Common myeloid progenitor, CD34-positive (primary cell): Measurements from ENCODE around the gene KDELR3.

Experiments
- CTCF ChIA-PET: fragments of 350-600 bp; sonication (Branson Sonifier 250); formaldehyde crosslinking; loops from one replicate; lab custom pipeline; 2021; ENCODE audit warnings: antibody characterized with exemption; lab: Charles Lee
- POLR2A ChIA-PET: fragments of 350-600 bp; sonication (Branson Sonifier 250); formaldehyde crosslinking; loops from one replicate; lab custom pipeline; 2021; ENCODE audit warnings: antibody characterized with exemption; lab: Charles Lee
- DNase-seq, 3 donors: peaks; one replicate each; pipeline versions ENCODE4 v3.0.0 to v3.0.0-alpha.2; 2013
- H3K27ac ChIP-seq, 2 experiments: 1 replicate in 1 of 2; 2 replicates in 1 of 2; pipeline ENCODE4 v1.7.0; 2013; ENCODE audit warnings: inconsistent platforms in 2 of 2, low read length in 2 of 2, mild to moderate bottlenecking in 2 of 2, low read depth in 1 of 2, moderate library complexity in 1 of 2; ENCODE audit not compliant: severe bottlenecking in 2 of 2, insufficient read depth in 1 of 2, poor library complexity in 1 of 2
- H3K27me3 ChIP-seq, 5 experiments: replicated peaks in 2 of 5; 1 replicate in 3 of 5; 2 replicates in 2 of 5; pipeline versions ENCODE4 v1.6.1 to v1.7.0; 2013; ENCODE audit warnings: low read length in 4 of 5, mild to moderate bottlenecking in 2 of 5, moderate library complexity in 2 of 5, inconsistent platforms in 1 of 5; ENCODE audit not compliant: insufficient read depth in 5 of 5, control insufficient read depth in 4 of 5
- H3K36me3 ChIP-seq, 4 experiments: 1 replicate in 2 of 4; 2 replicates in 2 of 4; pipeline versions ENCODE4 v1.6.1 to v1.7.0; 2013; ENCODE audit warnings: low read length in 3 of 4, control low read depth in 1 of 4, mild to moderate bottlenecking in 1 of 4; ENCODE audit not compliant: control insufficient read depth in 4 of 4, insufficient read depth in 4 of 4
- H3K4me1 ChIP-seq, 4 experiments: 1 replicate in 3 of 4; 2 replicates in 1 of 4; pipeline versions ENCODE4 v1.6.1 to v1.7.1; 2013; ENCODE audit warnings: low read length in 3 of 4, mild to moderate bottlenecking in 3 of 4, control low read depth in 1 of 4, inconsistent platforms in 1 of 4, moderate library complexity in 1 of 4; ENCODE audit not compliant: control insufficient read depth in 4 of 4, insufficient read depth in 4 of 4; ENCODE audit errors: control extremely low read depth in 1 of 4
- H3K4me3 ChIP-seq, 7 experiments: 1 replicate in 4 of 7; 2 replicates in 3 of 7; pipeline versions ENCODE4 v1.5.1 to v1.7.0; 2013; ENCODE audit warnings: mild to moderate bottlenecking in 7 of 7, low read length in 6 of 7, moderate library complexity in 6 of 7, inconsistent platforms in 2 of 7, low read depth in 2 of 7, control low read depth in 1 of 7; ENCODE audit not compliant: insufficient read depth in 4 of 7, control insufficient read depth in 1 of 7; ENCODE audit errors: extremely low read depth in 1 of 7
- H3K9me3 ChIP-seq, 5 experiments: 1 replicate in 4 of 5; 2 replicates in 1 of 5; pipeline versions ENCODE4 v1.6.1 to v1.7.1; 2013; ENCODE audit warnings: low read length in 4 of 5, mild to moderate bottlenecking in 2 of 5, inconsistent platforms in 1 of 5, low read depth in 1 of 5, moderate library complexity in 1 of 5; ENCODE audit not compliant: control insufficient read depth in 4 of 5, insufficient read depth in 2 of 5; ENCODE audit errors: control extremely low read depth in 1 of 5
- WGBS: methylation state at CpG from one replicate; pipeline ENCODE4 v1.1.5; 2013; ENCODE audit not compliant: insufficient coverage; 5-methylcytosine and 5-hydroxymethylcytosine counted together

Gene KDELR3

GRCh38 chr22:38436629-38437395 is 31.1 kb upstream of the KDELR3 start:
- WGBS: 97% methylated on average over 12 of the region's 15 CpGs
- no peaks in the 10 kb centered on the region for H3K4me1 ChIP-seq
- no peaks in the 10 kb centered on the region for H3K9me3 ChIP-seq
- no peaks in the 10 kb centered on the region for H3K36me3 ChIP-seq
- H3K4me3 ChIP-seq: no peak overlapping the region
- H3K27ac ChIP-seq: no peak overlapping the region
- peaks cover 0 to 3% (median 0%) of the 10 kb centered on the region in 5 experiments for H3K27me3 ChIP-seq
- POLR2A ChIA-PET: no interaction called here
- CTCF ChIA-PET: interaction anchor here (0.8 kb wide), 1 partner anchor 12 kb away, joined by 3 read pairs; no protein-coding TSS in a partner anchor
- no peak for DNase-seq

- Histone ChIP-seq H3K36me3 (no peaks in the 10 kb centered on the region), H3K4me3 (no peak overlapping the region), H3K9me3 (no peaks in the 10 kb centered on the region), H3K27me3 (peaks cover 0 to 3% (median 0%) of the 10 kb centered on the region in 5 experiments), H3K4me1 (no peaks in the 10 kb centered on the region), H3K27ac (no peak overlapping the region)
- ChIA-PET POLR2A (no interaction called here), CTCF (no interaction called here)
- no peak for DNase-seq
- 98% methylated on average over 8 of the region's 9 CpGs for WGBS
These were observed 30.5 kb upstream of the KDELR3 start for GRCh38 chr22:38437416-38437815.

- ChIA-PET CTCF (no interaction called here), POLR2A (no interaction called here)
- no peak for DNase-seq
- Histone ChIP-seq H3K9me3 (no peaks in the 10 kb centered on the region), H3K4me1 (no peaks in the 10 kb centered on the region), H3K27ac (no peak overlapping the region), H3K27me3 (peaks cover 0 to 5% (median 0%) of the 10 kb centered on the region in 5 experiments), H3K36me3 (no peaks in the 10 kb centered on the region), H3K4me3 (no peak overlapping the region)
- WGBS: 94% methylated on average over 13 of the region's 14 CpGs
These were observed 27.0 kb upstream of the KDELR3 start for GRCh38 chr22:38440747-38441350.

- H3K9me3 ChIP-seq: no peaks in the 10 kb centered on the region
- no peak for DNase-seq
- ChIA-PET POLR2A (no interaction called here), CTCF (interaction anchor here (0.6 to 1.5 kb wide), 2 partner anchors 17 to 87 kb away, joined by 3 to 4 read pairs; no protein-coding TSS in a partner anchor)
- H3K4me3 ChIP-seq: no peak overlapping the region
- no peak overlapping the region for H3K27ac ChIP-seq
- no peaks in the 10 kb centered on the region for H3K36me3 ChIP-seq
- 91% methylated on average over 15 of the region's 16 CpGs for WGBS
- peaks cover 0 to 4% (median 0%) of the 10 kb centered on the region in 5 experiments for H3K27me3 ChIP-seq
- H3K4me1 ChIP-seq: no peaks in the 10 kb centered on the region
These were observed 26.1 kb upstream of the KDELR3 start for GRCh38 chr22:38441620-38442287.

- Histone ChIP-seq H3K36me3 (no peaks in the 10 kb centered on the region), H3K27me3 (peaks cover 0 to 2% (median 0%) of the 10 kb centered on the region in 5 experiments), H3K9me3 (no peaks in the 10 kb centered on the region), H3K4me3 (no peak overlapping the region), H3K4me1 (no peaks in the 10 kb centered on the region), H3K27ac (no peak overlapping the region)
- DNase-seq: no peak
- ChIA-PET CTCF (interaction anchor here (1.4 to 1.5 kb wide), 2 partner anchors 18 to 55 kb away, joined by 3 to 4 read pairs; no protein-coding TSS in a partner anchor), POLR2A (interaction anchor here (0.7 kb wide), 1 partner anchor 113 kb away, joined by 3 read pairs; no protein-coding TSS in a partner anchor)
- 89% methylated on average over 13 of the region's 13 CpGs for WGBS
These were observed 24.8 kb upstream of the KDELR3 start for GRCh38 chr22:38442967-38443627.

GRCh38 chr22:38443628-38444521 is 24.0 kb upstream of the KDELR3 start:
- H3K36me3 ChIP-seq: no peaks in the 10 kb centered on the region
- no peak overlapping the region for H3K4me3 ChIP-seq
- no peak for DNase-seq
- 74% methylated on average over 21 of the region's 21 CpGs for WGBS
- CTCF ChIA-PET: interaction anchor here (1.4 kb wide), 1 partner anchor 54 kb away, joined by 3 read pairs; no protein-coding TSS in a partner anchor
- H3K4me1 ChIP-seq: no peaks in the 10 kb centered on the region
- peaks cover 0 to 2% (median 0%) of the 10 kb centered on the region in 5 experiments for H3K27me3 ChIP-seq
- POLR2A ChIA-PET: no interaction called here
- no peaks in the 10 kb centered on the region for H3K9me3 ChIP-seq
- no peak overlapping the region for H3K27ac ChIP-seq
